Measurements from ENCODE around the gene UTS2R.
"Not testable (repeated sequence)": the region's sequence is repeated elsewhere in the genome, so short reads cannot be mapped to it uniquely, and the experiment has no call there.

Gene UTS2R

GRCh38 chr17:82356845-82357355, 14.7 kb upstream of the UTS2R start:
- no peaks in the 10 kb centered on the region for H3K27me3 ChIP-seq (ENCODE audit: insufficient read depth, low read length, poor library complexity, severe bottlenecking)
- 0 out of 2 replicates have a peak, but pooled peaks cover 5% of the 10 kb centered on the region for H3F3A ChIP-seq (ENCODE audit: low read depth)
- no peaks in the 10 kb centered on the region for H3K9me3 ChIP-seq (ENCODE audit: insufficient read depth, low read depth, low read length)
- H3K4me3 ChIP-seq (ENCODE audit: low read length, poor library complexity, severe bottlenecking) = no peak overlapping the region
- H3K36me3 ChIP-seq (ENCODE audit: insufficient read depth, low read length) = no peaks in the 10 kb centered on the region
- H3K9ac ChIP-seq (ENCODE audit: low read depth, low read length, poor library complexity, severe bottlenecking) = no peak overlapping the region
- no peaks in the 10 kb centered on the region for H4K20me1 ChIP-seq (ENCODE audit: insufficient read depth, low read length, poor library complexity, severe bottlenecking)
- peaks cover 15% of the 10 kb centered on the region for H3K4me1 ChIP-seq (ENCODE audit: insufficient read depth, low read length, poor library complexity, severe bottlenecking)
- H3K4me2 ChIP-seq (ENCODE audit: low read depth, low read length, poor library complexity, severe bottlenecking) = no peak overlapping the region
- H3K79me2 ChIP-seq (ENCODE audit: insufficient read depth, low read length) = no peaks in the 10 kb centered on the region
- no peak for TF ChIP-seq EZH2phosphoT487 (IDR thresholded peaks at IDR 0.05; ENCODE audit: borderline replicate concordance)
- H3K9me2 ChIP-seq (replicated peaks; ENCODE audit: low read depth, low read length) = no peaks in the 10 kb centered on the region
- H2AFZ ChIP-seq (ENCODE audit: low read length) = no peak overlapping the region

- Histone ChIP-seq H2AFZ (ENCODE audit: low read length) (no peak overlapping the region), H3K4me2 (ENCODE audit: low read depth, low read length, poor library complexity, severe bottlenecking) (no peak overlapping the region), H3K9me3 (ENCODE audit: insufficient read depth, low read depth, low read length) (no peaks in the 10 kb centered on the region), H3F3A (ENCODE audit: low read depth) (0 out of 2 replicates have a peak, but pooled peaks cover 5% of the 10 kb centered on the region), H3K27me3 (ENCODE audit: insufficient read depth, low read length, poor library complexity, severe bottlenecking) (no peaks in the 10 kb centered on the region), H3K9me2 (replicated peaks; ENCODE audit: low read depth, low read length) (no peaks in the 10 kb centered on the region), H3K79me2 (ENCODE audit: insufficient read depth, low read length) (no peaks in the 10 kb centered on the region), H3K36me3 (ENCODE audit: insufficient read depth, low read length) (no peaks in the 10 kb centered on the region), H3K9ac (ENCODE audit: low read depth, low read length, poor library complexity, severe bottlenecking) (peak overlapping the region; percentile 27), H3K4me1 (ENCODE audit: insufficient read depth, low read length, poor library complexity, severe bottlenecking) (peaks cover 15% of the 10 kb centered on the region), H3K4me3 (ENCODE audit: low read length, poor library complexity, severe bottlenecking) (no peak overlapping the region), H4K20me1 (ENCODE audit: insufficient read depth, low read length, poor library complexity, severe bottlenecking) (no peaks in the 10 kb centered on the region)
- TF ChIP-seq CTCF (conservative IDR thresholded peaks at IDR 0.05; ENCODE audit: low read length) (no peak), EZH2phosphoT487 (IDR thresholded peaks at IDR 0.05; ENCODE audit: borderline replicate concordance) (no peak)
These were observed 14.2 kb upstream of the UTS2R start for GRCh38 chr17:82357394-82357793.

GRCh38 chr17:82358465-82359350, 12.9 kb upstream of the UTS2R start, which contains the start of gene TEX19:
Gene TEX19 (plus strand): TSS chr17:82359247. CDS start chr17:82362151, 2,904 bp downstream.
- no peaks in the 10 kb centered on the region for H3K79me2 ChIP-seq (ENCODE audit: insufficient read depth, low read length)
- peaks cover 28% of the 10 kb centered on the region for H3K4me1 ChIP-seq (ENCODE audit: insufficient read depth, low read length, poor library complexity, severe bottlenecking)
- no peaks in the 10 kb centered on the region for H3K36me3 ChIP-seq (ENCODE audit: insufficient read depth, low read length)
- H3K4me2 ChIP-seq (ENCODE audit: low read depth, low read length, poor library complexity, severe bottlenecking) = peak within 1 kb of the TSS; percentile 56
- peak within 1 kb of the TSS; percentile 47 for H3K4me3 ChIP-seq (ENCODE audit: low read length, poor library complexity, severe bottlenecking)
- H3K9me2 ChIP-seq (replicated peaks; ENCODE audit: low read depth, low read length) = no peaks in the 10 kb centered on the region
- TF ChIP-seq CTCF (conservative IDR thresholded peaks at IDR 0.05; ENCODE audit: low read length) = peak; percentile 43
- no peak for TF ChIP-seq EZH2phosphoT487 (IDR thresholded peaks at IDR 0.05; ENCODE audit: borderline replicate concordance)
- H3K27me3 ChIP-seq (ENCODE audit: insufficient read depth, low read length, poor library complexity, severe bottlenecking) = no peaks in the 10 kb centered on the region
- H4K20me1 ChIP-seq (ENCODE audit: insufficient read depth, low read length, poor library complexity, severe bottlenecking) = no peaks in the 10 kb centered on the region
- H2AFZ ChIP-seq (ENCODE audit: low read length) = peak within 1 kb of the TSS; percentile 5; the same call in 1 of the 2 replicates
- H3K9ac ChIP-seq (ENCODE audit: low read depth, low read length, poor library complexity, severe bottlenecking) = peak within 1 kb of the TSS; percentile 62
- H3K9me3 ChIP-seq (ENCODE audit: insufficient read depth, low read depth, low read length) = no peaks in the 10 kb centered on the region
- 0 out of 2 replicates have a peak, but pooled peaks cover 5% of the 10 kb centered on the region for H3F3A ChIP-seq (ENCODE audit: low read depth)

- H3K9me3 ChIP-seq (ENCODE audit: insufficient read depth, low read depth, low read length); H2AFZ ChIP-seq (ENCODE audit: low read length); H3K36me3 ChIP-seq (ENCODE audit: insufficient read depth, low read length); H3F3A ChIP-seq (ENCODE audit: low read depth); H3K79me2 ChIP-seq (ENCODE audit: insufficient read depth, low read length); H3K9me2 ChIP-seq (replicated peaks; ENCODE audit: low read depth, low read length); H3K27me3 ChIP-seq (ENCODE audit: insufficient read depth, low read length, poor library complexity, severe bottlenecking); H4K20me1 ChIP-seq (ENCODE audit: insufficient read depth, low read length, poor library complexity, severe bottlenecking): not testable (repeated sequence)
- H3K4me1 ChIP-seq (ENCODE audit: insufficient read depth, low read length, poor library complexity, severe bottlenecking) = peaks cover 28% of the 10 kb centered on the region
- peak overlapping the region; percentile 62 for H3K9ac ChIP-seq (ENCODE audit: low read depth, low read length, poor library complexity, severe bottlenecking)
- H3K4me2 ChIP-seq (ENCODE audit: low read depth, low read length, poor library complexity, severe bottlenecking) = peak overlapping the region; percentile 56
- H3K4me3 ChIP-seq (ENCODE audit: low read length, poor library complexity, severe bottlenecking) = peak overlapping the region; percentile 47
These were observed 12.0 kb upstream of the UTS2R start for GRCh38 chr17:82359451-82360074.

Measured in Loucy (cell line).